ENCODE measurements around the gene CLTCL1.

DNA sequence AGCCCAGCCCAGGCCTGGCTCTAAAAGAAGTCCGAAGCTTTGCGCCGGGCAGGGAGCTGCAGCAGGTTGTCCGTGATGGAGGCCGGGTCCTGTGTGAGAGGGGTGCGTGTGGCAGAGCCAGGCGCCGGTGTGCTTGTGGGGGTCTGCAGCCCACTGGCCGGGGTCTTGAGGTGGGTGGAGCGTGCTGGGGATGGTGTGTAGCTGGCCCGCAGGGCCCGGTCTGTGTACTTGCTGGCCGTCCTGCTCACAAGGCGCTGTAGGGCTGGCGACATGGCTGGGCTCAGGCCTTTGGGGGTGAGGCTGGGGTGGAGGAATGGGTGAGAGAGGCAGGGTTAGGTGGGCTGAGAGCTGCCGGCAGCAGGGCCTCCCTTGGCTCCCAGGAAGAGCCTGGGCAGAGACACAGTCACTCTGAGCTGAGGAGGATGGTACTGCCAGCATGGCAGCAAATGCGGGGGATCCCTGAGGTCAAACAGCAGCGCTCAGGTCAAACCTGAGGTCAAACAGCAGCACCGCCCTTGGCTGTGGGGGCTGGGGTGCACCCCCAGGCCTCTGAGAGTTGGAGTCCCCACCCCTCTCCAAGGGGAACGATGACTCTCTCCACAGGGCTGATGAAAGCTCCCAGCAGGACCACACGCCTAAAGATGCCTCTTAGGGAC, 157.2 kb downstream of the CLTCL1 start:
- TF ChIP-seq, protein P1, sequence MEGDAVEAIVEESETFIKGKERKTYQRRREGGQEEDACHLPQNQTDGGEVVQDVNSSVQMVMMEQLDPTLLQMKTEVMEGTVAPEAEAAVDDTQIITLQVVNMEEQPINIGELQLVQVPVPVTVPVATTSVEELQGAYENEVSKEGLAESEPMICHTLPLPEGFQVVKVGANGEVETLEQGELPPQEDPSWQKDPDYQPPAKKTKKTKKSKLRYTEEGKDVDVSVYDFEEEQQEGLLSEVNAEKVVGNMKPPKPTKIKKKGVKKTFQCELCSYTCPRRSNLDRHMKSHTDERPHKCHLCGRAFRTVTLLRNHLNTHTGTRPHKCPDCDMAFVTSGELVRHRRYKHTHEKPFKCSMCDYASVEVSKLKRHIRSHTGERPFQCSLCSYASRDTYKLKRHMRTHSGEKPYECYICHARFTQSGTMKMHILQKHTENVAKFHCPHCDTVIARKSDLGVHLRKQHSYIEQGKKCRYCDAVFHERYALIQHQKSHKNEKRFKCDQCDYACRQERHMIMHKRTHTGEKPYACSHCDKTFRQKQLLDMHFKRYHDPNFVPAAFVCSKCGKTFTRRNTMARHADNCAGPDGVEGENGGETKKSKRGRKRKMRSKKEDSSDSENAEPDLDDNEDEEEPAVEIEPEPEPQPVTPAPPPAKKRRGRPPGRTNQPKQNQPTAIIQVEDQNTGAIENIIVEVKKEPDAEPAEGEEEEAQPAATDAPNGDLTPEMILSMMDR (IDR thresholded peaks at IDR 0.05 in 8 of 11, conservative IDR thresholded peaks at IDR 0.05 in 3 of 11): no peak
- TF ChIP-seq POLR2A (IDR thresholded peaks at IDR 0.05) (no peak), POLR2AphosphoS5 (IDR thresholded peaks at IDR 0.05) (peak in 1 of 3 donors; percentile 20)
